ENCODE measurements around the gene TRAF7.

The TRAF7 gene

DNA sequence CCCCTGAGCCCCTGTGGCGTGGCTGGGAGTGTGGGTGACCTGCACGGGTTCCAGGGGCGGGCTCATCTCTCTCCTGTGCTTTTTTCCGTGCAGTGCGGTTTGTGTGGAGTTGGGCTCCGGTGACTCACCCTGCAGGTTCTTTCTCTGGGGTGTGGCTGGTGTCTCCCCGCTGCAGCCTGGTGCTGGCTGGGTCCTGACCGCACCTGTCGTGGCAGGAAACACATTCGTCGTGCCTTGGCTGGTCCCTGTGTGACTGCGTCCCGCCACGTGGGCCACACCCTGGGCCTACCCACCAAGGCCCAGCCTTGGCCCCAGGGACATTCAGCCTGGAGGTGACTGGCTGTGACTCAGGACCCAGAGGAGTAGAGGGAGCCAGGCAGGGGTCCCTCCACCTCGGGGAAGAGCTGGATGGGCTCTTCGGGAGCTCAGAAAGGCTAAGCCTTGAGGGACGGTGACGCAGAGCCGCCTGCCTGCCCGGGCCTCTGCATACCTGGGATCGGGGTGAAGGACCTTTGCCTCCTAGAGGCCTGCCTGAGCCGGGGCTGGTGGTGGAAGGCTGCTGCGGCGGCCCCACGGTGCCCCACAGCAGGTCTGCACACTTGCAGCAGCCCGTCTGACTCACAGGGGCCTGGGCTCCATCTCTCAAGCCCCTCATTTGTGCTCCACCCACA lies 7.8 kb downstream of the TRAF7 start:
- DNase-seq (ENCODE audit: low read depth in 2 of 2) = no peak

- no peak for DNase-seq (ENCODE audit: low read depth in 2 of 2)
Observed at GRCh38 chr16:2165861-2166260, 10.3 kb downstream of the TRAF7 start.

- no peak for DNase-seq (ENCODE audit: low read depth in 2 of 2)
Observed at GRCh38 chr16:2166263-2167067, 10.9 kb downstream of the TRAF7 start.

DNA sequence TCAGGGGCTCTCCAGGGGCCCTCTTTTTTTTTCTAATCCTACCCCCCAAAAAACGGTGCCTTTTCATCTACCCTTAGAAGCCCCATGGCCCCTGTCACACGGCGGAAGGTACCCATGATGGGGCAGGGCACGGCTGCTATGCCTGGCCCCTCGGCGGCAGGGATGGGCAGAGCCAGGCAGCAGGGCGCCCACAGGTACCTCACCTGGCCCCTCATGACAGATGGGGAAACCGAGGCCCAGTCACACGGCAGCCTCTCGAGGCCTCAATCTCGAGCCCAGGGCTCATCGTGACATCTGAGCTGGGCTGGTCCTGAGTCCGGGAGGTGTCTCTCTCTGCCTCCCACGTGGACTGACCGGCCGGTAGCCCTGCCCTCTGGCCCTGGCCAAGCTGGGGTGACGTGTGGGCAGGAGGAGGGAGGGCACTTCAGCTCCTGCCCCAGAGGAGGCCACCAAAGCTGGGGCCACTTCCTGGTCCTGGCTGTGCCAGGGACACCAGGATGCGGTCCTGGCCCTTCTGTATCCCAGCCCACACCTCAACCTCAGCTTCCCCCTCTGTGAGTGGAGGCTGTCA lies 11.6 kb downstream of the TRAF7 start:
- DNase-seq (ENCODE audit: low read depth in 2 of 2) = no peak

DNA sequence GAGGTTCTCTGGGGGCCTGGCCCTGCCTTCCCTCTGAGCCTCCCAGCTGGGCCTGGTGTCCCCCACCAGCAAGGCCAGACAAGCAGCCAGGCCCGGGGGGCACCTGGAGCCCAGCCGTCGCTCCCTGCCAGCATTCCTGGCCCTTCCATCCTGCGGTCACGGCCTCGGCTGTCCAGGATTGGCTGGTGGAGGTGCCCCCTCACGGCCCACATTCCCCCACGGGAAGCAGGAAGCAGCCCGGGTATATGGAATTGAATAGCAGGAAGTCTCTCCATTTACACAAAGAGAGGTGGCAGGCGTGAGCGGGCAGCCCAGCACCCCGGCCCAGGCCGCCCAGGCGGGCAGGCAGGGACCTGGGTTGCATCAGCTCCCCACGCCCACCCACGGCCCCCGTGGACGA lies 14.5 kb downstream of the TRAF7 start:
- no peak for DNase-seq (ENCODE audit: low read depth in 2 of 2)

DNA sequence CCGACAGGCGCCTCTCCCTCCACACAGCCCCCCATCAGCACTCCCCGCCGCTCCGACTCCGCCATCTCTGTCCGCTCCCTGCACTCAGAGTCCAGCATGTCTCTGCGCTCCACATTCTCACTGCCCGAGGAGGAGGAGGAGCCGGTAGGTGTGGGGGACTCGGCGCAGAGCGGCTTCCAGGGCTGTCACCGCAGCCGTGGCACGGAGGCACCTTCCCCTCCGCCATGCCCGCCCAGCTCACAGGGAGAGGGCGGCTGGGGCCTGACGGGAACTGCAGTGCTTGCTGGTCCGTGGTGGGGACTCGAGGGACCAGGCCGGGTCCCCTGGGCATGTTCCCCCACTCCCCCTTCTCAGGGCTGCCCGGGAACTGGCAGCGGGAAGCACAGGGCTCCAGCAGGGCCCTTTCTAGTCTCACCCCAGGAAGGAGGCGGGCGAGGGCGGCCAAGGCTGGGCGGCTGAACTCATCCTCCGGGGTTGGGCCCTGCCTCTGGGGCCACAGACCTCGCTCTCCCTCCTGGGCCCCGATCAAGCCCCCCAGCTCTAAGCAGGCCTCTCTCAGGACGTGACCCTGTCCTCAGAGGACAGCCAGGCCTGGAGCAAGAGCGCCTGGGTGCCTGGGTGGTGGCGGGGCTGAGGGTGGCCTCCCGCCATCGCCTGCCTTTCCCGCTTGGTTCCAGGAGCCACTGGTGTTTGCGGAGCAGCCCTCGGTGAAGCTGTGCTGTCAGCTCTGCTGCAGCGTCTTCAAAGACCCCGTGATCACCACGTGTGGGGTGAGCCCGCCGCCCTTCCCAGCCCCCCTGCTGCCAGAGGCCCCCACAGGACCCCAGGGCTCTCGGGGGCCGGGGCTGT lies 15.2 kb downstream of the TRAF7 start:
- no peak for DNase-seq (ENCODE audit: low read depth in 2 of 2)

GRCh38 chr16:2171601-2172178 lies 16.1 kb downstream of the TRAF7 start:
- no peak for DNase-seq (ENCODE audit: low read depth in 2 of 2)

DNA sequence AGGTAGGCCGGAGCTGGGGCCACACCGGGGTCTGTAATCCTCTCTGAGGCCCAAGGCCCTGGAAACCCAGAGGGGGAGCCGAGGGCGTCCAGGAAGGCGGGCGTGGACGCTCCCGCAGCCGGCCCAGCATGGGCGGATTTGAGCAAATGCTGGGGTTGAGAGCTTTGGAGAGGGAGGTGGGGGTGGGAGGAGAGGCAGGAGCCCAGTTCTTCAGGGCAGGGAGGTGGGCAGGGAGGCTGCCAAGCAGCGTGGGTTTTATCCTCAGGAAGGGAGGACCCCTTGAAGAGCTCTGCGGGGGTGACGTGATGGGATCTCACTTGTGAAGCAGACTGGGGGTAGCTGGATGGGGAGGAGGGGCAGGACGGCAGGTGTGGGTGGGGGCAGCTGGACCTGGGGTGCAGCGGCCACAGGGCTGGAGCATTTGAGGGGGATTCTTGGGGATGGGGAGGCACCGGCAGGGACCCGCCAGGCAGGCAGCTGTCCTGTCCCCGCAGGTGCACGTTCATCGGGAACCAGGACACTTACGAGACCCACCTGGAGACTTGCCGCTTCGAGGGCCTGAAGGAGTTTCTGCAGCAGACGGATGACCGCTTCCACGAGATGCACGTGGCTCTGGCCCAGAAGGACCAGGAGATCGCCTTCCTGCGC lies 17.2 kb downstream of the TRAF7 start:
- DNase-seq (ENCODE audit: low read depth in 2 of 2) = no peak

DNA sequence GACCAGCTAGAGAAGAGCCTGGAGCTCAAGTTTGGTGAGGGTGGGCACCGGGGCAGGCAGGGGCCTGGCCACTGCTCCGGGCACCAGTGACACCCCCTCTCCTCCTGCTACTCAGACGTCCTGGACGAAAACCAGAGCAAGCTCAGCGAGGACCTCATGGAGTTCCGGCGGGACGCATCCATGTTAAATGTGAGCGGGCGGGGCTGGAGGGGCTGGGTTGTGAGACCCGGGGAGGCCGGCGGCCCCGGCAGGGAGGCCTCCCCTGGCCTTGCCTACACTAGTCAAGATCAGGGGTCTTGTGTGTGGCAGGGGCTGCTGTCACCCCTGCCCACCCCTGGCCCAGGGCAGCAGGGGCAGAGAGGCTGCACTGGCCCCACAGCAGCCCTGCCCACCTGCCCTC lies 17.8 kb downstream of the TRAF7 start:
- no peak for DNase-seq (ENCODE audit: low read depth in 2 of 2)

- DNase-seq (ENCODE audit: low read depth in 2 of 2) = no peak
Observed at GRCh38 chr16:2173916-2174315, 18.3 kb downstream of the TRAF7 start.

DNA sequence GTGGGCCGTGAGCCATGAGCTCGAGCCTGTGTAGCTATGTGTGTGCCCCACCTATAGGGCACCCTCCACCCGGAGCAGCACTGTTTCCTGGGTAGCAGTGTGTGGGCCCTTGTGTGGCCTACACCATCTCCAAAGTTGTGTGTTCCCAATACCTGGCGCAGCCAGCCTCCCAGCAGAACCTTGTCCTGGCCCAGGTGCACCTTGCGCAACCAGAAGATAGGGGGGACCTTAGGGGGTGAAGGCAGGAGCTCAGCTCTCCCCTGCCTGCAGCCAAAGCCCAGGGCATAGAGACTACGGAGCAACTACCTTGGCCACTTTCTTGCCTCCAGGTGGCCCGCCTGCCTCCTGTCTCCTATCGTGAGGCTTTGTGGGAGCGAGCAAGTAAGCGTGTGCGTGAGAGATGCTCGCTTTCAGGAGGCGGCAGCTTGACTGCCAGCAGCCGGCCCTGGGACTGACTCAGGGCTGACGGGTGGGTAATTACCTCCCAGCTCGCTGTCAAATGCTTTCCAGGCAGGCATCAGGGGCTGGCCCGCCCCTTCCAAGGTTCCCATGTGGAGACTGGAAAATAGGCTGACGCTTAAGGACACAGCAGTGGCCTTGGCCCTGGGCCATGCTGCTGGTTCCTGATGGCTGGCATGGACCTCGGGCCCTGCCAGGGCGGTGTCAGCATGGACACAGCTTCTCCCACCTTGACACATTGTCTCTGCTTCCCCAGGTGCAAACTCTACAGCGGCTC lies 19.0 kb downstream of the TRAF7 start:
- DNase-seq (ENCODE audit: low read depth in 2 of 2) = no peak

DNA sequence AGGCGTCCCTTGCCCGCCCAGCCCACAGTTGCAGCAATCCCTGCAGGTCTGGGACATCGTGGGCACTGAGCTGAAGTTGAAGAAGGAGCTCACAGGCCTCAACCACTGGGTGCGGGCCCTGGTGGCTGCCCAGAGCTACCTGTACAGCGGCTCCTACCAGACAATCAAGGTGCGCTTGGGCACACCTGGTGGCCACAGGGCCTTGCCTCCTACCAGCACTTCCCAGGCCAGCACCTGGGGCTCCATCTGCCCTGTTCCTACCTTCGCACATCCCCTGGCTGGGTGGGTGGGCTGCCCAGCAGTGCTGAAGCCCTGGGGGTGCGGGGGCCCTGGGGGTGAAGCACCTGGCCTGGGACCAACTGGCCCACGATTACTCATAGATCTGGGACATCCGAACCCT lies 19.9 kb downstream of the TRAF7 start:
- DNase-seq (ENCODE audit: low read depth in 2 of 2) = no peak

DNA sequence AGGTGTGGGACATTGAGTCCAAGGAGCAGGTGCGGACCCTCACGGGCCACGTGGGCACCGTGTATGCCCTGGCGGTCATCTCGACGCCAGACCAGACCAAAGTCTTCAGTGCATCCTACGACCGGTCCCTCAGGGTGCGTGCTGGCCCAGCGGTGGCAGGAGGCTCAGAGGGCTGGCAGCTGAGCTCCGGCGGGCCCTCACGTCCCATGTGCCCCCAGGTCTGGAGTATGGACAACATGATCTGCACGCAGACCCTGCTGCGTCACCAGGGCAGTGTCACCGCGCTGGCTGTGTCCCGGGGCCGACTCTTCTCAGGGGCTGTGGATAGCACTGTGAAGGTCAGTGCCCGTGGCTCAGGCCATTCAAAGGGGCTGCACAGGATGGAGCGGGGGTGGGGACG lies 20.5 kb downstream of the TRAF7 start:
- no peak for DNase-seq (ENCODE audit: low read depth in 2 of 2)

GRCh38 chr16:2177101-2177500 lies 21.5 kb downstream of the TRAF7 start:
- no peak for DNase-seq (ENCODE audit: low read depth in 2 of 2)

DNA sequence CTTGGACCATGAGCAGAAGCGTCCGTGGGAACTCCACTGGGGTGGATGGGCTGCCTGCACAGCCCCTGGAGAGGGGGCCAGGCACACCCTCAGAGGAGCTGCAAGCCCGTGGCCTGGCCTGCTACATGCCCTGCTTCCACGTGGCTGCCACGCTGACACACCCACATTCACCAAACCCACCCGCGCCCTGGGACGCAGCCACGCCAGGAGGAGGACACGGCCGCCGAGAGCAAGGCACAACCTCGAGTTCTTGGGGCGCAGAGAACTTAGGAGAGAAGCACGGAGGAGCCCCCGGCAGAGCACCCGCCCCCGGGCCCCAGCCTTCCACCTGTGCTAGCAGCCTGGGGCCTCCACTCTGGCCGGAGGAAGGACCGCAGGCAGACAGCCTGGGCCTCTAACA lies 22.0 kb downstream of the TRAF7 start:
- DNase-seq (ENCODE audit: low read depth in 2 of 2) = no peak

GRCh38 chr16:2178321-2179106 lies 22.9 kb downstream of the TRAF7 start:
- no peak for DNase-seq (ENCODE audit: low read depth in 2 of 2)

DNA sequence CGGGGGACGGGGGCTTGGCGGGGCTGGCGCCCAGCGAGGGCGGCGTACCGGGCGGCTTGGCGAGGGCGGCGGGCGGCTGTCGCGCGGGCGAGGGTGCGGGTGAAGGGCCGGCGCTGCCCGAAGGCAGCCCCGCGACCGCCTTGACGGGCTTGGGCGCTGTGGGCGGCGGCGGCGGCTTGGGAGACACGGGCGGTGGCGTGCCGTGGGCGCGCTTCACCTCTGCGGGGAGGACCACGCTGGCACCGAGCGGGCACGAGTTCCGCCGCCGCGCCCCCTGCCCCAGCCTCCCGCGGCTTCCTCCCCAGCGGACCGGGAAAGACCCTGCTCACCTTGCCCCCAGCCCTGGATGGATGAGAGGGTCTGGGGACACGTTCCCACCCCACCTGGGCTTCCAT lies 23.5 kb downstream of the TRAF7 start:
- DNase-seq (ENCODE audit: low read depth in 2 of 2) = no peak

DNA sequence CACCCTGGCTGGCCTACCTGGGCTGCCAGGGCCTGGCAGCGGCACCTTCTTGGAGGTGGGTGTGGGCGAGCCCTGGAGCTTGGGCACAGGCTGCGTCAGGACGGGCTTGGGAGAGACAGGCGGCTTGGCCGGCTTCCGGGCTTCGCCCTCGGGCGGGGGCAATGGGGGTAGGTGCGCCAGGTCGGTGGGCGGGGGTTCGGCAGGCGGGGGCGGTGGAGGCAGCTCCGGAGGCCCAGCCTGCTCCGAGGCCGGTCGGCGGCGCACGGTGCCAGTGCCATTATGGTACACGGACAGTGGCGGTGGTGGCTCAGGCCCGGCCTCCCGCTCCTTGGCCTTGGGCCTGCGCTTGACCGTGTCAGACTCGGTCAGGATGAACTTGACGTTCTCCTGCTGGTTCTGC lies 24.0 kb downstream of the TRAF7 start:
- no peak for DNase-seq (ENCODE audit: low read depth in 2 of 2)

GRCh38 chr16:2180461-2180860 lies 24.9 kb downstream of the TRAF7 start:
- no peak for DNase-seq (ENCODE audit: low read depth in 2 of 2)
